NCI-H2107 treated with DMSO at 0.1 percent for 48 hours (cell line): ENCODE results near the gene CXorf49B.
"Not testable (repeated sequence)": the region's sequence is repeated elsewhere in the genome, so short reads cannot be mapped to it uniquely, and the experiment has no call there.

Experiments
- DNase-seq: peaks from one replicate; lab custom pipeline; 2025; ENCODE audit not compliant: unreplicated experiment; lab: John Stamatoyannopoulos, UW

Gene CXorf49B

GRCh38 chrX:71763049-71763448 lies at the start of gene CXorf49B:
Gene CXorf49B (plus strand): TSS chrX:71763349. CDS start chrX:71763424, 75 bp downstream.
- DNase-seq = not testable (repeated sequence)

DNA sequence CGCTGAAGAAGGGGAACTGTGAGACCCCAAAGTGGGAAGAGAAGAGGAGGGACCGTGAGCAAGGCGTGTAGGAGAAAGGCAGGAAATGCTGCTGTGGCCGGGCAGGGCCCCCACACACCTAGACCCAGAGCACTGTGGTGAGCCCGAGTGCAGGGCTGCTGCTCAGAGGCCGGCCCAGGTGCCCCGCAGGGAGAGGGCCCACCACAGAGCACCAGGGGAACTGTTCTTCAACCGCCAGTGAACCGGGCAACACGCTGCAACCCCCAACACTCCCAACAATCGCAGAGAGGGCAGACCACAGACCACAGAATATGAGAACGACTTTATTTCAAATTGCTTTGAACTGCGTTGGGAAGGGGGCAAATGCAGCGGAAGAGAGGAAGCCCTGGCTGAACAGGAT lies 49.1 kb upstream of the CXorf49B start:
- DNase-seq = not testable (repeated sequence)

GRCh38 chrX:71715551-71715950 lies 47.6 kb upstream of the CXorf49B start:
- not testable (repeated sequence) for DNase-seq

GRCh38 chrX:71716323-71716722 lies 46.8 kb upstream of the CXorf49B start:
- DNase-seq = not testable (repeated sequence)

- DNase-seq = not testable (repeated sequence)
Observed at GRCh38 chrX:71718185-71718584, 45.0 kb upstream of the CXorf49B start, which contains the start of gene CXorf49. Gene CXorf49 (minus strand): TSS chrX:71718285. CDS start chrX:71718151, 134 bp downstream.

DNA sequence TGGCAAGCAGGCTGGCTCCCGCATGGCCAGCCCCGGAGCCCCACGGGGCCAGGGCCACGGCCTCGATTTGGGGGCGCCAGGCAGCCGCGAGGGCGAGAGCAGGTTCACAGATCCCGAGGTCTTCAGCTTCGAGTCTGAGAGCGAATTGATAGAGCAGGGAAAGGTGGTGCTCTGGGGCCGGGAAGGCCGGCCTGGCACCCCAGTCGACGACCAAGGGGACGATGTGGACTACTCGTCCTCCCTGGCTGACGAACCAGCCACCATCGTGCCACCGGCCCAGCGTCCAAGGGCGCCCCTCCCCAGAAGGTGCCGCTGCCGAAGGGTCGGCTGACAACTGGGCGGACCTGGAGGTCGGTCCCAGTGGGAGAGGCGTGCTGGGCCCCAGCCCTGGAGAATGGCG lies 44.0 kb upstream of the CXorf49B start:
- not testable (repeated sequence) for DNase-seq

DNA sequence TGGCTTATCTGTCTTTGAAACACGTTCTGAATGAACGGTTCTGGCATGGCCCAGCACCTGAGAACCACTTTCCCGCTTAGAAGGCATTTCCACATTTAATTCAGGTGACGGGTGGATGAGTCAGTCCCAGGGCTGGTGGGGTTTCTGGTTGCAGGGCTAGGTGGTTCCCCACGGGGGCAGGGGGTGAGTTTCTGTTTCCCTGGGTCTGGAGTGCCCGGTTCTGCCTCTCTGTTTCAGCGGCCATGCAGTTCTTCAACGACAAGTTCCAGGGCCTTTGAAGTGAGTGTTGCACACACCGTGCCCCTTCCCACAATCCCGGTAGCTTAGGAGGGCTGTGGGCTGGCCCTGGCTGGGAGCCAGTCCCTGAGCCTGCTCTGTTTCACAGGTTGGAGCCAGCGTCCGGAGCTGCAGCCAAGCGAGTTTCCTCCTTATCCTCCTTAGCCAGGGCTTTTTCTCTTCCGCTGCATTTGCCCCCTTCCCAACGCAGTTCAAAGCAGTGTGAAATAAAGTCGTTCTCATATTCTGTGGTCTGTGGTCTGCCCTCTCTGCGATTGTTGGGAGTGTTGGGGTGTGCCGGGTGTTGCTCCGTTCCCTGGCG lies 42.8 kb upstream of the CXorf49B start:
- not testable (repeated sequence) for DNase-seq

DNA sequence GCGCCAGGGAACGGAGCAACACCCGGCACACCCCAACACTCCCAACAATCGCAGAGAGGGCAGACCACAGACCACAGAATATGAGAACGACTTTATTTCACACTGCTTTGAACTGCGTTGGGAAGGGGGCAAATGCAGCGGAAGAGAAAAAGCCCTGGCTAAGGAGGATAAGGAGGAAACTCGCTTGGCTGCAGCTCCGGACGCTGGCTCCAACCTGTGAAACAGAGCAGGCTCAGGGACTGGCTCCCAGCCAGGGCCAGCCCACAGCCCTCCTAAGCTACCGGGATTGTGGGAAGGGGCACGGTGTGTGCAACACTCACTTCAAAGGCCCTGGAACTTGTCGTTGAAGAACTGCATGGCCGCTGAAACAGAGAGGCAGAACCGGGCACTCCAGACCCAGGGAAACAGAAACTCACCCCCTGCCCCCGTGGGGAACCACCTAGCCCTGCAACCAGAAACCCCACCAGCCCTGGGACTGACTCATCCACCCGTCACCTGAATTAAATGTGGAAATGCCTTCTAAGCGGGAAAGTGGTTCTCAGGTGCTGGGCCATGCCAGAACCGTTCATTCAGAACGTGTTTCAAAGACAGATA lies 2.4 kb upstream of the CXorf49B start:
- DNase-seq = not testable (repeated sequence)

- not testable (repeated sequence) for DNase-seq
Observed at GRCh38 chrX:71764832-71765231, 1.7 kb downstream of the CXorf49B start.

- DNase-seq = not testable (repeated sequence)
Observed at GRCh38 chrX:71765613-71766012, 2.5 kb downstream of the CXorf49B start.

DNA sequence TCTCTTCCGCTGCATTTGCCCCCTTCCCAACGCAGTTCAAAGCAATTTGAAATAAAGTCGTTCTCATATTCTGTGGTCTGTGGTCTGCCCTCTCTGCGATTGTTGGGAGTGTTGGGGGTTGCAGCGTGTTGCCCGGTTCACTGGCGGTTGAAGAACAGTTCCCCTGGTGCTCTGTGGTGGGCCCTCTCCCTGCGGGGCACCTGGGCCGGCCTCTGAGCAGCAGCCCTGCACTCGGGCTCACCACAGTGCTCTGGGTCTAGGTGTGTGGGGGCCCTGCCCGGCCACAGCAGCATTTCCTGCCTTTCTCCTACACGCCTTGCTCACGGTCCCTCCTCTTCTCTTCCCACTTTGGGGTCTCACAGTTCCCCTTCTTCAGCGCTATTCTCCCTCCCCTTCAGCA lies 4.0 kb downstream of the CXorf49B start:
- not testable (repeated sequence) for DNase-seq

DNA sequence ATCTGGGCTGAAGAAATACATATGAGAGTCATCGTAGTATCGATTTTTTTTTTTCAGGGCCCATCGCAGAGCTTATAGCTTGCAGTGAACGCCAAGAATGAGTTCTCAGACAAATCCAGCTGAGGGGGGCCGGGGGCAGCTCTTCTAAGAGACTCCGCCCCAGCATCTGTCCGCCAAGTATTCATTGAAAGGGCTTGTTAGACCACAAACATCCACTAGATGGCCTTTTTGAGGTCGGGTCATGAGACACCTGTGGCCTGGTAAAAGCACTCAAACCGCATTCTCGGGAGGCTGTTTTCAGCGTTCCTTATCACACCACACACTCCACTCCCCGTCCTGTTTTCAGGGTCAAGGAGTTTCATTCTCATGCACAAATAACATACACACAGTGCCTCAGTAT lies 15.2 kb downstream of the CXorf49B start:
- not testable (repeated sequence) for DNase-seq

GRCh38 chrX:71782225-71782949 lies 19.2 kb downstream of the CXorf49B start:
- DNase-seq = not testable (repeated sequence)

- DNase-seq = not testable (repeated sequence)
Observed at GRCh38 chrX:71782950-71783299, 19.8 kb downstream of the CXorf49B start.

DNA sequence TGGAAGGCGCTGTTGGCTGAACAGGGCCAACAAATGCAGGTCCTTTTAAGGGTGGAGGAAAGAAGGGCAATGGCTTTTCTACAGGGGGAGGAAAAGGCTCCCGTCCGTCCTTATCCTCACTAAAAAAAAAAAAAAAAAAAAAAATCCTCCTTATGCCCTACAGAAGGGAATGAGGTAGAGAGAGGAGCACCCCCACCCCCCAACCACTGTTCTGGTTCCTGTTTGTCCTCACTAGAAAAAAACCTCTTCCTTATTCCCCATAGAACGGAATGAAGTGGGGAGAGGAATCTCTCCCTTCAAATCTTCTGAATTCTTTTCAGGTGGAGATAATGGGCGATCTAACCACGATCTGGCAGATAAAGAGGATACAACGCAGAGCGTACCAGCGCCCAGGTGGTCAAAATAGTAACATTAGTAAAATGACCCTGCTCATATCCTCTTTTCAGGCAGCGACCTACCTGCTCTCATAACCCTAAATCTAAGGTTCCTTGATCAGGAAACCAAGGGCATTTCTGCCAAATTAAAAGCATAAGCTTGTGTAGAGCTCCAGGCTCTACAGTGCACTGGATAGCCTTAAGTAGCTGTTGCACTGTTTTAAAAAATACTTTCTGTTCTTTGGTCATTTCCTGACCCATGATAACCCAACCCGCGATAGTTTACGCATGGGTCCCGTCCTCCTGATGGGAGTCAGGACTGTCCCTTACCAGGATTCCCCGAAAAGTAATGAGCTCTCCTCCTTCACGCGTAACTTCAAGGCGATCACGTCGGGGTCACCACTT lies 20.6 kb downstream of the CXorf49B start:
- not testable (repeated sequence) for DNase-seq

- not testable (repeated sequence) for DNase-seq
Observed at GRCh38 chrX:71784348-71784983, 21.3 kb downstream of the CXorf49B start.

- not testable (repeated sequence) for DNase-seq
Observed at GRCh38 chrX:71806450-71806849, 43.3 kb downstream of the CXorf49B start.

DNA sequence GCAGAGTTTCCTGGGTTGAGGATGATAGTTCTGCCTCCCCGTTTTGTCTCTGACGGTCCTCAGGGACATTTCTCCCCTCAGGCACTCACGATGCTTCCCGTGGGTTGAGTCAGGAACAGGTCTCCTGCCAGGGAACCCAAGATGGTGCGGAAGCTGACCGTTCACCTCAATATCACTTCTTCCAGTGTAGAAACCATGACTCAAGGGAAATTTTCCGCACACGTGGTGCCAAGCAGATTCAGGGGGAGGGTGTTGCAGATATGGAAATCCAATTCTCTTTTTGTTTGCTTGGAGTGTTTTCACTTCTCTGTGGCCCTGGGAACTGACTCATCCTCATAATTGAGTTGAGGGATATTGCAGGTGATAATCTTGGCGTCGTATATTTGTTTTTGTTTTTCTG lies 46.7 kb downstream of the CXorf49B start:
- DNase-seq = no peak

GRCh38 chrX:71814123-71814912 lies 51.2 kb downstream of the CXorf49B start:
- DNase-seq = no peak
